ENCODE measurements around the gene XRN2. TPM values are rescaled to one million over a fixed set of nuclear protein-coding genes. Genes with fewer than 3 reads are reported as not detected.

XRN2 gene
- polyA plus RNA-seq, 3 donors, result 53.1 to 111 (median 101) TPM

DNA sequence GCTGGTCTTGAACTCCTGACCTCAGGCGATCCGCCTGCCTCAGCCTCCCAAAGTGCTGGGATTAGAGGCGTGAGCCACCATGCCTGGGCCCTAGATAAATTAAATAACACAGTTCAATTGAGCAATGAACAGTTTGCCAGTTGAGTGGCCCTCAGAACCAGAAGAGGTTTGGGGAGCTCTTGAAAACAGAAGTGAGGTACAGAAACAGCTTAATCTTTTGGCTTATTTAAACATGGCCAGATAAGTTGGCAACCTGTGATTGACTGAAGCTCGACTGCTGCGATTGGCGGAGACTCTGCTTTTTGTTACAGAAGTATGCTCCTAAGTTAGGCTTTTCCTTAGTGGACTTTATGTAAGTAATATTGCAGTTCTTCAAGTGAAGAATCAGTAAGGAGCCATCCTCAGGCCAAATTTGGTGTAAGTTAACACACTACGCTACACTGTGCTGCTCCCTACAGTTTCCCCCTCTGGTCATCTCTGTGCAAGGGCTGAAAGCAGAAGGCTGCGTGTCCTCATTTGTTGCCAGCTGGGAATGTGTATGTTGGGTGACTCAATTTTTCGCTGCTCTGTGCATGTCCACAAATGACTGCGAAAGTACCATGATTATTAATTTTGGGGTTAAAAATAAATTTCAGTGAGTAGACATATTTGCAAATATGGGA is 9.8 kb downstream of the XRN2 start:
- H3K27me3 ChIP-seq (ENCODE audit: control insufficient read depth in 2 of 2, insufficient read depth in 2 of 2, low read length in 2 of 2), result no peaks in the 10 kb centered on the region
- H3K9ac ChIP-seq (ENCODE audit: insufficient read depth, low read length, poor library complexity, severe bottlenecking), result no peak overlapping the region
- Mint-ChIP-seq H3K27me3 (ENCODE audit: low read depth in 3 of 3) (no peaks in the 10 kb centered on the region), H3K27ac (peak overlapping the region in 2 of 7 donors; percentile 19 to 50), H3K4me3 (no peak overlapping the region), H3K9me3 (peaks cover 0 to 5% (median 0%) of the 10 kb centered on the region in 7 donors), H3K4me1 (peaks cover 71% of the 10 kb centered on the region), H3K36me3 (peaks cover 26 to 30% of the 10 kb centered on the region in 2 donors)
- H4K20me1 ChIP-seq (ENCODE audit: insufficient read depth, low read length), result peaks cover 100% of the 10 kb centered on the region
- intact Hi-C loops (cut with micrococcal nuclease), result no loop called here
- TF ChIP-seq, protein P1, sequence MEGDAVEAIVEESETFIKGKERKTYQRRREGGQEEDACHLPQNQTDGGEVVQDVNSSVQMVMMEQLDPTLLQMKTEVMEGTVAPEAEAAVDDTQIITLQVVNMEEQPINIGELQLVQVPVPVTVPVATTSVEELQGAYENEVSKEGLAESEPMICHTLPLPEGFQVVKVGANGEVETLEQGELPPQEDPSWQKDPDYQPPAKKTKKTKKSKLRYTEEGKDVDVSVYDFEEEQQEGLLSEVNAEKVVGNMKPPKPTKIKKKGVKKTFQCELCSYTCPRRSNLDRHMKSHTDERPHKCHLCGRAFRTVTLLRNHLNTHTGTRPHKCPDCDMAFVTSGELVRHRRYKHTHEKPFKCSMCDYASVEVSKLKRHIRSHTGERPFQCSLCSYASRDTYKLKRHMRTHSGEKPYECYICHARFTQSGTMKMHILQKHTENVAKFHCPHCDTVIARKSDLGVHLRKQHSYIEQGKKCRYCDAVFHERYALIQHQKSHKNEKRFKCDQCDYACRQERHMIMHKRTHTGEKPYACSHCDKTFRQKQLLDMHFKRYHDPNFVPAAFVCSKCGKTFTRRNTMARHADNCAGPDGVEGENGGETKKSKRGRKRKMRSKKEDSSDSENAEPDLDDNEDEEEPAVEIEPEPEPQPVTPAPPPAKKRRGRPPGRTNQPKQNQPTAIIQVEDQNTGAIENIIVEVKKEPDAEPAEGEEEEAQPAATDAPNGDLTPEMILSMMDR (IDR thresholded peaks at IDR 0.05), result no peak
- H3K4me2 ChIP-seq (replicated peaks; ENCODE audit: extremely low read depth, low read length, poor library complexity, severe bottlenecking), result no peak overlapping the region
- H3K36me3 ChIP-seq (replicated peaks in 1 of 2; ENCODE audit: control insufficient read depth in 1 of 2, insufficient read depth in 2 of 2, low read length in 2 of 2), result peaks cover 4 to 7% of the 10 kb centered on the region in 2 donors
- no peak overlapping the region for H3K4me3 ChIP-seq (replicated peaks in 1 of 3; ENCODE audit: low read depth in 2 of 3, low read length in 3 of 3)
- peak overlapping the region in 1 of 2 donors; percentile 23 for H3K27ac ChIP-seq (ENCODE audit: low read depth in 1 of 2, low read length in 2 of 2)
- H3K9me3 ChIP-seq (replicated peaks in 1 of 2; ENCODE audit: control insufficient read depth in 1 of 2, insufficient read depth in 1 of 2, low read length in 2 of 2), result no peaks in the 10 kb centered on the region
- no peak for DNase-seq
- WGBS (ENCODE audit: insufficient coverage), result 92% methylated on average over 4 of the region's 10 CpGs
- no peak overlapping the region for H2AFZ ChIP-seq (ENCODE audit: insufficient read depth, low read depth, low read length, poor library complexity, severe bottlenecking)
- peaks cover 100% of the 10 kb centered on the region for H3K79me2 ChIP-seq (ENCODE audit: insufficient read depth, low read length)
- H3K4me1 ChIP-seq (ENCODE audit: control insufficient read depth in 1 of 2, insufficient read depth in 2 of 2, low read length in 2 of 2), result peaks cover 18 to 52% of the 10 kb centered on the region in 2 donors

- intact Hi-C loops (cut with micrococcal nuclease), result no loop called here
- DNase-seq, result peak; percentile 67 to 84 (median 80)
These were observed 12.0 kb downstream of the XRN2 start for GRCh38 chr20:21315138-21315537.

More at GRCh38 chr20:21315138-21315537, 12.0 kb downstream of the XRN2 start:
- Histone ChIP-seq H3K36me3 (replicated peaks in 1 of 2; ENCODE audit: control insufficient read depth in 1 of 2, insufficient read depth in 2 of 2, low read length in 2 of 2) (no peaks in the 10 kb centered on the region), H4K20me1 (ENCODE audit: insufficient read depth, low read length) (peaks cover 97% of the 10 kb centered on the region), H3K27ac (ENCODE audit: low read depth in 1 of 2, low read length in 2 of 2) (peak overlapping the region; percentile 51 to 77), H3K4me3 (replicated peaks in 1 of 3; ENCODE audit: low read depth in 2 of 3, low read length in 3 of 3) (peak overlapping the region in 1 of 3 experiments; percentile 6), H2AFZ (ENCODE audit: insufficient read depth, low read depth, low read length, poor library complexity, severe bottlenecking) (no peak overlapping the region), H3K4me1 (ENCODE audit: control insufficient read depth in 1 of 2, insufficient read depth in 2 of 2, low read length in 2 of 2) (peaks cover 16 to 33% of the 10 kb centered on the region in 2 donors), H3K4me2 (replicated peaks; ENCODE audit: extremely low read depth, low read length, poor library complexity, severe bottlenecking) (peak overlapping the region; percentile 12), H3K27me3 (ENCODE audit: control insufficient read depth in 2 of 2, insufficient read depth in 2 of 2, low read length in 2 of 2) (no peaks in the 10 kb centered on the region), H3K9me3 (replicated peaks in 1 of 2; ENCODE audit: control insufficient read depth in 1 of 2, insufficient read depth in 1 of 2, low read length in 2 of 2) (no peaks in the 10 kb centered on the region), H3K9ac (ENCODE audit: insufficient read depth, low read length, poor library complexity, severe bottlenecking) (no peak overlapping the region), H3K79me2 (ENCODE audit: insufficient read depth, low read length) (peaks cover 100% of the 10 kb centered on the region)
- peaks cover 10 to 15% of the 10 kb centered on the region in 2 donors for H3K36me3 Mint-ChIP-seq
- H3K27me3 Mint-ChIP-seq (ENCODE audit: low read depth in 3 of 3), result no peaks in the 10 kb centered on the region
- TF ChIP-seq, protein P1 (IDR thresholded peaks at IDR 0.05), result no peak
- H3K27ac Mint-ChIP-seq, result peak overlapping the region; percentile 78 to 94 (median 84)
- peaks cover 0 to 6% (median 0%) of the 10 kb centered on the region in 7 donors for H3K9me3 Mint-ChIP-seq
- H3K4me3 Mint-ChIP-seq, result peak overlapping the region; percentile 28 to 51
- 90% methylated on average over 1 of the region's 4 CpGs for WGBS (ENCODE audit: insufficient coverage)
- peaks cover 51% of the 10 kb centered on the region for H3K4me1 Mint-ChIP-seq

All from CD14-positive monocyte (primary cell).